AG04449 (cell line): ENCODE data around the gene SYNGR4.
"Not testable (repeated sequence)": the region's sequence is repeated elsewhere in the genome, so short reads cannot be mapped to it uniquely, and the experiment has no call there.

Experiments
- CTCF ChIA-PET: fragments of 350-600 bp; formaldehyde crosslinking; extraction: SDS; loops from one replicate; lab custom pipeline; 2021; ENCODE audit warnings: antibody characterized with exemption; lab: Yijun Ruan, JAX
- POLR2A ChIA-PET: fragments of 400-600, 350-600 bp; formaldehyde crosslinking; extraction: SDS; loops from one replicate; lab custom pipeline; 2020; ENCODE audit warnings: antibody characterized with exemption, inconsistent platforms; lab: Yijun Ruan, JAX
- DNase-seq: peaks from one replicate; pipeline ENCODE4 v3.0.0-alpha.2; 2010; ENCODE audit warnings: low read depth, low spot score
- H3K4me3 ChIP-seq: 2 replicates; pipeline ENCODE4 v1.5.1; 2011; ENCODE audit warnings: low read depth, mild to moderate bottlenecking, control low read depth, low read length
- TF ChIP-seq, protein P1 (sequence below): IDR thresholded peaks from one replicate; pipeline ENCODE4 v1.5.1; 2011; ENCODE audit warnings: mild to moderate bottlenecking, moderate library complexity, low read length, control low read depth, inconsistent platforms; ENCODE audit not compliant: insufficient read depth; ENCODE audit errors: missing control alignments

The SYNGR4 gene

GRCh38 chr19:48365602-48366001, 1.4 kb downstream of the SYNGR4 start:
- POLR2A ChIA-PET, result no interaction called here

GRCh38 chr19:48367855-48368254, 3.7 kb downstream of the SYNGR4 start:
- CTCF ChIA-PET, result interaction anchor here (1.6 kb wide), 1 partner anchor 23 kb away, joined by 6 read pairs; the partner anchor contains the start of gene KDELR1
- no peak for DNase-seq
- no peak overlapping the region for H3K4me3 ChIP-seq
- TF ChIP-seq, protein P1, sequence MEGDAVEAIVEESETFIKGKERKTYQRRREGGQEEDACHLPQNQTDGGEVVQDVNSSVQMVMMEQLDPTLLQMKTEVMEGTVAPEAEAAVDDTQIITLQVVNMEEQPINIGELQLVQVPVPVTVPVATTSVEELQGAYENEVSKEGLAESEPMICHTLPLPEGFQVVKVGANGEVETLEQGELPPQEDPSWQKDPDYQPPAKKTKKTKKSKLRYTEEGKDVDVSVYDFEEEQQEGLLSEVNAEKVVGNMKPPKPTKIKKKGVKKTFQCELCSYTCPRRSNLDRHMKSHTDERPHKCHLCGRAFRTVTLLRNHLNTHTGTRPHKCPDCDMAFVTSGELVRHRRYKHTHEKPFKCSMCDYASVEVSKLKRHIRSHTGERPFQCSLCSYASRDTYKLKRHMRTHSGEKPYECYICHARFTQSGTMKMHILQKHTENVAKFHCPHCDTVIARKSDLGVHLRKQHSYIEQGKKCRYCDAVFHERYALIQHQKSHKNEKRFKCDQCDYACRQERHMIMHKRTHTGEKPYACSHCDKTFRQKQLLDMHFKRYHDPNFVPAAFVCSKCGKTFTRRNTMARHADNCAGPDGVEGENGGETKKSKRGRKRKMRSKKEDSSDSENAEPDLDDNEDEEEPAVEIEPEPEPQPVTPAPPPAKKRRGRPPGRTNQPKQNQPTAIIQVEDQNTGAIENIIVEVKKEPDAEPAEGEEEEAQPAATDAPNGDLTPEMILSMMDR, result no peak
- POLR2A ChIA-PET, result no interaction called here

More at GRCh38 chr19:48365602-48366001, 1.4 kb downstream of the SYNGR4 start:
- TF ChIP-seq, protein P1, result no peak
- CTCF ChIA-PET, result interaction anchor here (3.7 kb wide), 1 partner anchor 26 kb away, joined by 19 read pairs; the partner anchor contains the start of gene KDELR1
- H3K4me3 ChIP-seq, result no peak overlapping the region
- no peak for DNase-seq

DNA sequence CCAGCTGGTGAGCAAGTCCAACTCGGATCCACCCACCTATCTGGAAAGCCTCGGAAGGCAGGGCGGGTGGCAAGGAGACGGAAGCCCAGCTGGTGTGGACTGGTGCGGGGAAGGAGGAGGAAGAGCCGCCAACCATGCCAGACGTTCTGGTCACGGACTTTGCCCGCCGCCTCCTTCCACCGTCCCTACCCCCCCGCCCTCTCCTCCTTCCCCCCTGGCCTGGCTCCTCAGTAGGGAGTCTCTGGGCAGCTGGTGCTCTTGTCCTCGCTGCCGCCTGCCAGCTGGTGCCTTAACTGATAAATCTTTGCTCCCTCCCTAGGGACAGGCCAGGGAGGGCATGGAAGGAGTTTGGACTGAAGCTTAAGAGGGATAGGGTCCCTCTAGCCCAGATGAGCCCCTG, 4.8 kb downstream of the SYNGR4 start:
- ChIA-PET POLR2A (no interaction called here), CTCF (interaction anchor here (0.9 to 1.6 kb wide), 2 partner anchors 22 kb away, joined by 3 to 6 read pairs; partner anchors contain the start of gene KDELR1)
- no peak for DNase-seq
- TF ChIP-seq, protein P1, result no peak
- no peak overlapping the region for H3K4me3 ChIP-seq

GRCh38 chr19:48370955-48371354, 6.8 kb downstream of the SYNGR4 start:
- ChIA-PET POLR2A (no interaction called here), CTCF (interaction anchor here (0.9 to 1.8 kb wide), 4 partner anchors 10 to 53 kb away, joined by 3 to 10 read pairs (median 4); partner anchors contain the start of gene KDELR1)
- H3K4me3 ChIP-seq, result no peak overlapping the region
- TF ChIP-seq, protein P1, result no peak
- no peak for DNase-seq

- POLR2A ChIA-PET, result no interaction called here
- CTCF ChIA-PET, result interaction anchor here (0.7 to 1.8 kb wide), 5 partner anchors 10 to 119 kb away, joined by 3 to 10 read pairs (median 4); partner anchors contain the start of gene KDELR1
- DNase-seq, result no peak
- TF ChIP-seq, protein P1, result no peak
- H3K4me3 ChIP-seq, result no peak overlapping the region
These were observed 7.2 kb downstream of the SYNGR4 start for GRCh38 chr19:48371367-48371766.

GRCh38 chr19:48371771-48372170, 7.6 kb downstream of the SYNGR4 start:
- DNase-seq, H3K4me3 ChIP-seq, POLR2A ChIA-PET: not testable (repeated sequence)
- CTCF ChIA-PET, result interaction anchor here (0.7 to 1.8 kb wide), 5 partner anchors 10 to 119 kb away, joined by 3 to 10 read pairs (median 4); partner anchors contain the start of gene KDELR1

DNA sequence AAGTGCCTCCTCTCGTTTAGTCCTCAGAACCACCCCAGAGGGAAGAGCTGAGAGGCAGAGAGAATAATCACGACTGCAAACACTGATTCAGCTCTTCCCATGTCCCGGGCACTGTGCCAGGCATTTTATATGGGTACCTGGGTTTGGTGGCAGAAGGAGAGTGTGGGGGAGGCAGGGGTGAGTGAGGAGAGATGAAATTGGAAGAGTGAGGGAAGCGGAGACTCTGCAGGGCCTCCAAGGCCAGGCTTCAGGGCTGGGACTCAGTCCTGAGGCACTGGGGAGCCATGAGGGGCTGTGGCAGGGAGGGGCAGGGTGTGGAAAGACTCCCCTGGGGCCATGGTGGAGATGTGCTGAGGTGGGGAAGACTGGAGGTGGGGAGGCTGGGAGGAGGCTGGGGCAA, 8.7 kb downstream of the SYNGR4 start:
- H3K4me3 ChIP-seq, result no peak overlapping the region
- ChIA-PET CTCF (interaction anchor here (0.9 to 1.9 kb wide), 3 partner anchors 12 to 19 kb away, joined by 3 to 7 read pairs (median 4); partner anchors contain the start of gene KDELR1), POLR2A (interaction anchor here (0.6 to 1.1 kb wide), 2 partner anchors 9 to 14 kb away, joined by 3 to 5 read pairs; partner anchors contain the start of genes SYNGR4 and TMEM143)
- TF ChIP-seq, protein P1, result no peak
- no peak for DNase-seq
